GM12801 (cell line): ENCODE results near the gene HTD2.

Experiments
- CTCF ChIP-seq: IDR thresholded peaks from one replicate; pipeline ENCODE4 v1.5.1; 2011; ENCODE audit warnings: control low read depth; ENCODE audit not compliant: insufficient read length; ENCODE audit errors: extremely low read depth

Gene HTD2

GRCh38 chr3:58357402-58357801, 51.1 kb downstream of the HTD2 start:
- TF ChIP-seq CTCF: no peak

GRCh38 chr3:58358092-58358491, 51.8 kb downstream of the HTD2 start:
- no peak for TF ChIP-seq CTCF

GRCh38 chr3:58358808-58359207, 52.5 kb downstream of the HTD2 start:
- TF ChIP-seq CTCF: no peak

- no peak for TF ChIP-seq CTCF
These were observed 53.3 kb downstream of the HTD2 start for GRCh38 chr3:58359621-58360020.

- no peak for TF ChIP-seq CTCF
These were observed 55.5 kb downstream of the HTD2 start for GRCh38 chr3:58361866-58362265.

GRCh38 chr3:58366699-58367098, 60.4 kb downstream of the HTD2 start:
- no peak for TF ChIP-seq CTCF

- TF ChIP-seq CTCF: no peak
These were observed 62.7 kb downstream of the HTD2 start for GRCh38 chr3:58369038-58369437.
